RCC 7860 (cell line): ENCODE results near the gene ANO2.

Source experiments
- DNase-seq: peaks from one replicate; pipeline ENCODE4 v3.0.0-alpha.2; 2015; ENCODE audit warnings: low spot score
- FAIRE-seq: peaks from 2 replicates; lab custom pipeline; 2012; peaks lifted over from hg19 to GRCh38; lab: Jason Lieb, UNC

ANO2 gene

GRCh38 chr12:5945071-5946008 is at the start of gene ANO2:
Gene ANO2 (minus strand): TSS chr12:5945259. CDS start chr12:5945217, 42 bp downstream.
- FAIRE-seq (no peak), DNase-seq (no peak)

GRCh38 chr12:5989621-5990020 is 44.6 kb upstream of the ANO2 start:
- DNase-seq (no peak), FAIRE-seq (no peak)

- DNase-seq: peak; percentile 31
- FAIRE-seq: peak; percentile 7
Observed at GRCh38 chr12:5988659-5989116, 43.6 kb upstream of the ANO2 start.

DNA sequence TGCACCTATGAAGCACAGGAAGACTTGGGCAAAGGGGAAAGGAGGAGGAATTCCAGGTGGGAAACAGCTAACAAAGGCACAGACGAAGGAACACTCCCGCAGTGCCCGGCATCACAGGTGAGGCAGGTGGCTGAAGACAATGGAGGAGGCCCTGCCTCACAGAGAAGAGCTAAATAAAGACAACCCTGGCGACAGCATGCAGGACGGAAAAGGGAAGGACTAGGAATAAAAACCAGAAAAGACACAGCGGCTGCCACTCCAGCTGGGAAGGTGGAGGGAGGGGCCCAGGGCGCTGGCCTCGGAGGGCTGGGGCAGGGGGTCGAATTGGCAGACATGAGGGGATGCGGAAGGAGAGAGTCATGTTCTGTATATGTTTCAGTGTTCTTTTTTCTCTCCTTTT is 43.0 kb upstream of the ANO2 start:
- DNase-seq (no peak), FAIRE-seq (no peak)

- no peak for DNase-seq
- FAIRE-seq: no peak
Observed at GRCh38 chr12:5987573-5987972, 42.5 kb upstream of the ANO2 start.

DNA sequence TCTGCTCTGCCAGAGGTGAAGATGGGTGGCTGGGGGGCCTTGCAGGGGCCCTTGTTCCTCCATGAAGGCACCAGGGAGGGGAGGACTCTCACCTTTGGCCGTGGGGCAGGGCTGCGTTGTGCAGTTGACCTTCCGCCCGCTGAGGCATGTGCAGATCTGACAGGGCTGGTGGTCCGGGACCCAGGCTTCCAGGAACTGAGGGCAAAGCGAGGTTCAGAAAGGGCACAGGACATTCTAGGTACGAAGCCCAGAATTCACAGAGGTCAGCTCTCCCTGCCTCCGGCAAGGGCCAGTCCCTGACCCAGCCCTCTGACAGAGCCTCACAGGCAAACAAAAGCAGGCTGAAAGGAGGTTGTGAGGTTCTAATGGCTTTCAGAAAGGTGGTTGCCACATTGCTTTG is 40.4 kb upstream of the ANO2 start:
- FAIRE-seq: no peak
- no peak for DNase-seq

GRCh38 chr12:5984873-5985272 is 39.8 kb upstream of the ANO2 start:
- FAIRE-seq: no peak
- no peak for DNase-seq

- no peak for DNase-seq
- no peak for FAIRE-seq
Observed at GRCh38 chr12:5982106-5982505, 37.0 kb upstream of the ANO2 start.

GRCh38 chr12:5977556-5977955 is 32.5 kb upstream of the ANO2 start:
- no peak for FAIRE-seq

GRCh38 chr12:5976711-5977110 is 31.7 kb upstream of the ANO2 start:
- DNase-seq (no peak), FAIRE-seq (no peak)

More at GRCh38 chr12:5977556-5977955, 32.5 kb upstream of the ANO2 start:
- DNase-seq: no peak

GRCh38 chr12:5976196-5976595 is 31.1 kb upstream of the ANO2 start:
- DNase-seq (no peak), FAIRE-seq (no peak)

- FAIRE-seq: no peak
Observed at GRCh38 chr12:5973461-5974115, 28.5 kb upstream of the ANO2 start.

DNA sequence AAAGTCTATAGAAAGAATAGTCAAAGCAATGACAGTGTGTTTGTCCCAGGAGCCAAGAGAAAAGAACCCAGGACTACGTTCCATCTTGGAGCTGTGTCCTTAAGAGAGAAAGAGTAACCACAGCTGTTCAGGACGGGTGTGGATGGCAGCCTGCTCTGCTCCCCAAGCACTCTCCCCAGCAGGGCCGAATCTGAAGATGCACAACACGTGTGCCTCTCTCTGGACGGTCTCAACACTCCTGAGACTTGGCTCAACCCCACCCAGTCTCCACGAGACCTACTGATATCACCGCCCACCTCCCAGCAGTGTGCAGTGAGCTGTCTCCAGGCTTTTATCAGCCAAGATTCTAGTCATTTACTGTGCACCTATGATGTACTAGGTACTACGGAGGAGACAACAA is 27.3 kb upstream of the ANO2 start:
- FAIRE-seq (no peak), DNase-seq (no peak)

More at GRCh38 chr12:5973461-5974115, 28.5 kb upstream of the ANO2 start:
- DNase-seq: no peak

DNA sequence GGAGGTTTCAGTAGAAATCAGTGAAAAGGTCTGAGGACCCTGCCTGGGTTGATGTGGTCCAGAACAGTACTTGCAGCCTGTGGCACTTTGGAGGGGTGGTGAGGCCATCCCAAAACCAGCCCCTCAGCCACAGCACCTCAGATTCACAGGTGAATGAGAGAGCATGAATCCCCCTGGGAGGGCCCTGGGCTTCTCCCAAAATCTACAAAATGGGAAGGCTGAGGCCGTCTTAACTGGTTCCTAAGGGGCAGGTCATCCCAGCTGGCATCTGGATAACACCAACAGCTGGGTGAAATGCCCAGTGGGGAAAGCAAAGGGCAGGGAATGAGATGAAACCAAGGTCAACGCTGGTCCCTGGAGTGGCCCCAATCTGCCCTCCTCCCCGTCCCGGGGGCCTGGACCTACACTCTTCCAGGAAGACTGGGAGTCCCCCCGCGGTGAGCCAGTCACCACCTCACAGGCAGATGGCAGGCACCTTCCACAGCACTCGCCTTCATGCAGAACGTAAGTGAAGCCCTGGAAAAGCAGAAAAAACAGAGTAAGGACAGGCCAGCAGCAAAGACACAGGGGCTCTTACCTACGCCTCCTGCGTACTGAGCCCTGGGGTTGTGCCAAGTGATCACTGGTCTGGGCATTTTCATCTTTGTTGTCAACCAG is 26.3 kb upstream of the ANO2 start:
- FAIRE-seq: no peak

GRCh38 chr12:5969974-5970690 is 25.1 kb upstream of the ANO2 start:
- DNase-seq (no peak), FAIRE-seq (no peak)

More for the DNA sequence above, 26.3 kb upstream of the ANO2 start:
- no peak for DNase-seq

- no peak for FAIRE-seq
- no peak for DNase-seq
Observed at GRCh38 chr12:5969156-5969973, 24.3 kb upstream of the ANO2 start.

DNA sequence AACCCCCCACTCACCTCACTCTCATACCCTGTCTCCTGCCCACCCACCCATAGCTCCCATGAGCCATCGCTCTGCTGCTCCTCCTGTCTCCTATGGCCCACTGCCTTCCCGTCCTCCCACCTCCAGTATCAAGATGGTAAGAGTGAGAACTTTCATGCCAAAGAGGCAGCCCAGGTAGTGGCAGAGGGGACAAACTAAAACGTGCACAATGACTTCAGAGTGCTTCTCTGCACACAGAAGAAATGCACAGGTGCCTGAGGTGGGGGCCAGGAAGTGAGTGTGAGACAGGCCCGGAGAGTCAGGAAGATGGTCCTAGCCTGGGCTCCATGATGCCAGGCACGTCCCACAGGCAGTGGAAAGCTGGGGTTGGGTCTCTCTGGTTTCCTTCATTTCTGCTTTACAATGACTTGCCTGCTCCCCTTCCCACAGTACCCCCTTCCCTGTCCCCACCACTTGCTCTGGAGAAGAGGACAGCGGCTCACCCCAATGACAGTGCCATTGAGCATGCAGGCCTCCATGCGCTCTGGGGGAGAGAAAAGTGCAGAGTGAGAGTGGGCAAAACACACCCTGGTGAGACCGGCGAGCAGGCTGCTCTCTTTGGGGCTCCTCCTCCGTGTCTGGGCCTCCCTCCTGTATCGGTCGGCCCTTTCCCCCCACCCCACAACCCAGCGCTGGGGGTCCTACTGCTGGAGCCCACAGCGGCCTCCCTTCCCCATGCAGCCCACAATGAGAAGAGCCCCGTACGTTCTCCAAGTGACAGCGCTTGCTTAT is 22.8 kb upstream of the ANO2 start:
- FAIRE-seq: no peak
- DNase-seq: no peak

- FAIRE-seq (no peak), DNase-seq (no peak)
Observed at GRCh38 chr12:5966486-5967095, 21.5 kb upstream of the ANO2 start.

GRCh38 chr12:5965950-5966383 is 20.9 kb upstream of the ANO2 start:
- DNase-seq (no peak), FAIRE-seq (no peak)
